ENCODE data around the gene TMED3.

- TF ChIP-seq, protein P1, sequence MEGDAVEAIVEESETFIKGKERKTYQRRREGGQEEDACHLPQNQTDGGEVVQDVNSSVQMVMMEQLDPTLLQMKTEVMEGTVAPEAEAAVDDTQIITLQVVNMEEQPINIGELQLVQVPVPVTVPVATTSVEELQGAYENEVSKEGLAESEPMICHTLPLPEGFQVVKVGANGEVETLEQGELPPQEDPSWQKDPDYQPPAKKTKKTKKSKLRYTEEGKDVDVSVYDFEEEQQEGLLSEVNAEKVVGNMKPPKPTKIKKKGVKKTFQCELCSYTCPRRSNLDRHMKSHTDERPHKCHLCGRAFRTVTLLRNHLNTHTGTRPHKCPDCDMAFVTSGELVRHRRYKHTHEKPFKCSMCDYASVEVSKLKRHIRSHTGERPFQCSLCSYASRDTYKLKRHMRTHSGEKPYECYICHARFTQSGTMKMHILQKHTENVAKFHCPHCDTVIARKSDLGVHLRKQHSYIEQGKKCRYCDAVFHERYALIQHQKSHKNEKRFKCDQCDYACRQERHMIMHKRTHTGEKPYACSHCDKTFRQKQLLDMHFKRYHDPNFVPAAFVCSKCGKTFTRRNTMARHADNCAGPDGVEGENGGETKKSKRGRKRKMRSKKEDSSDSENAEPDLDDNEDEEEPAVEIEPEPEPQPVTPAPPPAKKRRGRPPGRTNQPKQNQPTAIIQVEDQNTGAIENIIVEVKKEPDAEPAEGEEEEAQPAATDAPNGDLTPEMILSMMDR (IDR thresholded peaks at IDR 0.05) = peak; percentile 15
- TF ChIP-seq EZH2 (IDR thresholded peaks at IDR 0.05; ENCODE audit: borderline replicate concordance, insufficient read depth, low read depth, low read length, poor library complexity, severe bottlenecking) = no peak
Observed at GRCh38 chr15:79340315-79340602, 29.3 kb downstream of the TMED3 start.

Measured in B cell (primary cell).